BJ (cell line): ENCODE results near the gene MAPKAP1. TPM values are rescaled to one million over a fixed set of nuclear protein-coding genes. Genes with fewer than 3 reads are reported as not detected.

Source experiments
- CTCF ChIA-PET: fragments of 350-600 bp; formaldehyde crosslinking; extraction: SDS; loops from one replicate; lab custom pipeline; 2021; ENCODE audit warnings: antibody characterized with exemption, inconsistent platforms; lab: Yijun Ruan, JAX
- POLR2A ChIA-PET: fragments of 300-600 bp; sonication (Branson Sonifier 250); formaldehyde crosslinking; extraction: SDS; loops from one replicate; lab custom pipeline; 2021; ENCODE audit warnings: antibody characterized with exemption; lab: Charles Lee
- DNase-seq: peaks from one replicate; pipeline ENCODE4 v3.0.0-alpha.2; 2011; ENCODE audit warnings: low read depth
- H3K27me3 ChIP-seq: 2 replicates; pipeline ENCODE4 v1.6.0; 2011; ENCODE audit warnings: low read length; ENCODE audit not compliant: control insufficient read depth, insufficient read depth
- H3K36me3 ChIP-seq: 2 replicates; pipeline ENCODE4 v1.5.1; 2011; ENCODE audit warnings: low read length; ENCODE audit not compliant: control insufficient read depth, insufficient read depth
- H3K4me3 ChIP-seq: 2 replicates; pipeline ENCODE4 v1.5.1; 2011; ENCODE audit warnings: low read depth, mild to moderate bottlenecking, control low read depth, low read length
- polyA plus RNA-seq: library from polyadenylated mRNA; depleted of rRNA; stranded (reverse); fragments of >200 nt; gene quantifications from 2 replicates; pipeline ENCODE4 v1.2.3, GENCODE V29; 2011
- TF ChIP-seq, protein P1 (sequence below): IDR thresholded peaks from 2 replicates; pipeline ENCODE4 v1.5.1; 2011; ENCODE audit warnings: low read depth, mild to moderate bottlenecking, control low read depth, inconsistent platforms, low read length, moderate library complexity; ENCODE audit not compliant: insufficient read depth

Gene MAPKAP1
- polyA plus RNA-seq, 1 experiment = 113 TPM

DNA sequence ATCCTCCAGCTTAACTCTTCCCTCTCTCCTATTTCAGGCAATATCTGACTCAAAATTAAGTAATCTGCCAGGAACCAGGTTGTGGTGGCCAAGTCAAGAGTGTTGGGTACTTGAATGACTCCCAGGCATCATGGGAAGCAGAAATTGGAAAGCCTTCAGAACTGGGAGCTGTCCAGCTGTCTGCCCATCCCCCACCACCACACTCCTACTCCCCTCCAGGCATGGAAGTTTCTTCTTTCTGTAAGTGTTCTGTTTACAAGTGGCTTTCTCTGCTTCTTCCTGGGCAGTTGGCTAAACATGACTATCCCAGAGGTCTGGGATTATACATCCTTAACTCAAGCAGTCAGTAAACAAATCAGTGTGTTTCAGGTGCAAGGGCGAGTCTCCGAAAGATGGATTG is 25.6 kb upstream of the MAPKAP1 start:
- no peak overlapping the region for H3K4me3 ChIP-seq
- ChIA-PET POLR2A (no interaction called here), CTCF (no interaction called here)
- no peak for DNase-seq
- no peaks in the 10 kb centered on the region for H3K36me3 ChIP-seq
- TF ChIP-seq, protein P1, sequence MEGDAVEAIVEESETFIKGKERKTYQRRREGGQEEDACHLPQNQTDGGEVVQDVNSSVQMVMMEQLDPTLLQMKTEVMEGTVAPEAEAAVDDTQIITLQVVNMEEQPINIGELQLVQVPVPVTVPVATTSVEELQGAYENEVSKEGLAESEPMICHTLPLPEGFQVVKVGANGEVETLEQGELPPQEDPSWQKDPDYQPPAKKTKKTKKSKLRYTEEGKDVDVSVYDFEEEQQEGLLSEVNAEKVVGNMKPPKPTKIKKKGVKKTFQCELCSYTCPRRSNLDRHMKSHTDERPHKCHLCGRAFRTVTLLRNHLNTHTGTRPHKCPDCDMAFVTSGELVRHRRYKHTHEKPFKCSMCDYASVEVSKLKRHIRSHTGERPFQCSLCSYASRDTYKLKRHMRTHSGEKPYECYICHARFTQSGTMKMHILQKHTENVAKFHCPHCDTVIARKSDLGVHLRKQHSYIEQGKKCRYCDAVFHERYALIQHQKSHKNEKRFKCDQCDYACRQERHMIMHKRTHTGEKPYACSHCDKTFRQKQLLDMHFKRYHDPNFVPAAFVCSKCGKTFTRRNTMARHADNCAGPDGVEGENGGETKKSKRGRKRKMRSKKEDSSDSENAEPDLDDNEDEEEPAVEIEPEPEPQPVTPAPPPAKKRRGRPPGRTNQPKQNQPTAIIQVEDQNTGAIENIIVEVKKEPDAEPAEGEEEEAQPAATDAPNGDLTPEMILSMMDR = no peak
- no peaks in the 10 kb centered on the region for H3K27me3 ChIP-seq

DNA sequence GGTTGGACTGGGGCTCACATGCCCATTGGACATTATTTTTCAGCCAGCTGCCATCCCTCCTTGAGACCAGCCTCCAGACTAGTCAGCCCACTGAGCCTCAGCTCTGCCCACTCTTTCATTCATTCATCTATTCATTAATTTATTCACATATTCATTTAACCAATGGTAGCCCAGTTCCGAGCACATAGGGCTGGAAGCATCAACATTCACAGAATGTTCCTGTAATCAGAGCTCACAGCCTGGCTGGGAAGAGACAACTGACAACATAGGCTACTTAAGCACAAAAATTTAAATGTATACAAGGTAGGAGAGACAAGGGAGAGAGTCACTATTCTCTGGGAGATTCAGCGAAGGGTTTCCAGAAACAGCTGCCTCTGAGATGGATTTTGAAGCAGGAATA is 23.2 kb upstream of the MAPKAP1 start:
- TF ChIP-seq, protein P1 = no peak
- CTCF ChIA-PET = no interaction called here
- no peak for DNase-seq
- Histone ChIP-seq H3K4me3 (no peak overlapping the region), H3K36me3 (no peaks in the 10 kb centered on the region), H3K27me3 (no peaks in the 10 kb centered on the region)
- POLR2A ChIA-PET = no interaction called here

DNA sequence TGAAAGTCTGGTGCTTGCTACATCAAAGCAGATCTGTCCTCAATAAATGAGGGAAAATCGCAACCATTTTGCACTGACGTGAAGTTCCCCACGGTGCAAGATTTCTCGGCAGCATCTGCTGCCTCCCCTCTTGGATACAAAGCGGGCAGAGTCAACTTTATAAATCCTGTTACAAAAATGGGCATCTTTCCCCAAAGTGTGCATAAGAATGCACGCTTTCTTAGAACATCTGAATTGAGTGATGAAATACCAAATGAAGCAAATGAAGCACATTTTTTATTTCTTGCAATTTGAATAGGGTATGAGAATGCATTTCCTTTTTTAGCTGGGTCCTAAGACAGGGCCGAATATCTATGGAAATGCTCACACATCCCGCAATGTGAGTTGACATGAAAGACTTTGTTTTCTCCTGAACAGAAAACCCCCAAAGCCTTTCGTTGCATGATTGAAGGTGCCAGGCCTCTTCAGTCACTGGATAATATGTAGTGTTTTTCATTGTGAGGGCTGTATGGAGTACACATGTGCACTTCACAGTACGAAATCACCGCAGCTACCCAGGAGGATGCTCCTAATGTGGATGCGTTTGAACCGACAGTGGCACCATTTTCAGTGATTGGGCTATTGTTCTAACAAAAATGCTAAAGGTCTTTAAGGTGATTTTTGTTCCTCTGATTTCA is 19.6 kb upstream of the MAPKAP1 start:
- Histone ChIP-seq H3K27me3 (no peaks in the 10 kb centered on the region), H3K36me3 (no peaks in the 10 kb centered on the region), H3K4me3 (no peak overlapping the region)
- ChIA-PET CTCF (no interaction called here), POLR2A (no interaction called here)
- no peak for DNase-seq
- TF ChIP-seq, protein P1 = no peak

DNA sequence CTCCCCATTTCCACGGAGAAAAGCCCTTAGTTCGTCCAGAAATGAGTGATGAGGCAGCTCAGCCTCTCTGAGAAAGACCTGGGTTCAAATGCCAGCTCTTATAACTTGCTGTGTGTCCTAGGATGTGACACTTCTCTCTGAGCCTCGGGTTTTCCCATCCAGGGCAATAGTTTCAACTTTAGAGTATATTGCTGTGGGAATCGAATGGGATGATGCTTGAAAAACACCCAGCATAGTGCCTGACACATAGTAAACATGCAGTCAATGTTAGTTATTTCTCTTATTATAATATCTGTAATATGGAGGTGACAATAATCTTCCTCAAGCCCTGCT is 430 bp upstream of the MAPKAP1 start:
- peak overlapping the region; percentile 1; the same call in 1 of the 2 replicates for H3K4me3 ChIP-seq
- TF ChIP-seq, protein P1 = no peak
- DNase-seq = no peak
- no peaks in the 10 kb centered on the region for H3K36me3 ChIP-seq
- ChIA-PET CTCF (interaction anchor here (1.0 to 1.1 kb wide), 2 partner anchors 12 to 19 kb away, joined by 3 read pairs; no protein-coding TSS in a partner anchor), POLR2A (interaction anchor here (0.7 kb wide), 1 partner anchor 9 kb away, joined by 6 read pairs; no protein-coding TSS in a partner anchor)
- no peaks in the 10 kb centered on the region for H3K27me3 ChIP-seq

DNA sequence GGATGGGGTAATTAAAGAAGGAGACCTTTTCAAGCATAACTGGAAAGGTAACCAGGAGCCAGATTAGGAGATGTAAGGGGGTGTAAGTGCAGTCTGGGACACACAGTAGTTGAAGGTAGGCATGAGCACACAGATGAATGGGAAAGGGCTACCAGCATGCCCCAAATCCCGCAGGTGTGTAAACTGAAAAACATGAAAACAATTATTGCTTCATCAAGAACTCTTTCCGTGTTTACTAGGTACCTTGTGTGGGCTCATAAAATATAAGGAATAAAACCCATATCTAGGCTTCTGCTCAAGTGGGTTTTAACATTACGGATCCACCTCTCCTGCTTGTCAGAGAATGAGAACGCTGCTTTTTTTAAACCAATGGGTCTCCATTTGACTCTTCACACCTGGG is 1.1 kb downstream of the MAPKAP1 start:
- Histone ChIP-seq H3K27me3 (no peaks in the 10 kb centered on the region), H3K4me3 (peak overlapping the region; percentile 92), H3K36me3 (no peaks in the 10 kb centered on the region)
- DNase-seq = no peak
- POLR2A ChIA-PET = no interaction called here
- CTCF ChIA-PET = interaction anchor here (1.0 kb wide), 1 partner anchor 9 kb away, joined by 4 read pairs; no protein-coding TSS in a partner anchor
- TF ChIP-seq, protein P1 = no peak
